ENCODE data around the gene EXD3. TPM values are rescaled to one million over a fixed set of nuclear protein-coding genes. Genes with fewer than 3 reads are reported as not detected.

EXD3 gene
- total and polyA plus RNA-seq, 9 of the 15 experiments (the other 6 are each of a cell fraction or from before 2014, with no cell fraction given), result 0.29 to 12.5 (median 3.9) TPM

GRCh38 chr9:137316012-137316981, 106.7 kb downstream of the EXD3 start (continued):
- TF ChIP-seq SNIP1 (IDR thresholded peaks at IDR 0.05; ENCODE audit: low read depth), result no peak
- TF ChIP-seq MITF (IDR thresholded peaks at IDR 0.05), result no peak
- no peak for TF ChIP-seq GATA2 (CRISPR knock-in tag; IDR thresholded peaks at IDR 0.05)
- no peak for TF ChIP-seq ZHX1 (conservative IDR thresholded peaks at IDR 0.05; ENCODE audit: low read length)
- TF ChIP-seq TCF7L2 (IDR thresholded peaks at IDR 0.05; ENCODE audit: low read depth, low read length), result no peak
- TF ChIP-seq HSF4 (CRISPR knock-in tag; IDR thresholded peaks at IDR 0.05; ENCODE audit: borderline replicate concordance), result no peak
- no peak for TF ChIP-seq ZNF354B (CRISPR knock-in tag; IDR thresholded peaks at IDR 0.05)
- no peak for TF ChIP-seq SMAD2 (IDR thresholded peaks at IDR 0.05; ENCODE audit: low read depth, low read length)
- no peak for TF ChIP-seq COPS2 (conservative IDR thresholded peaks at IDR 0.05)
- TF ChIP-seq TSC22D4 (tag; IDR thresholded peaks at IDR 0.05), result no peak
- peak; percentile 70; the same call in 1 of the 2 replicates for TF ChIP-seq ZNF436 (CRISPR knock-in tag; IDR thresholded peaks at IDR 0.05)
- no peak for TF ChIP-seq GTF2A2 (tag; IDR thresholded peaks at IDR 0.05)
- TF ChIP-seq CGGBP1 (CRISPR knock-in tag; IDR thresholded peaks at IDR 0.05), result no peak
- no peak for TF ChIP-seq ZNF280A (IDR thresholded peaks at IDR 0.05; ENCODE audit: low read depth, partially characterized antibody)
- no peak for TF ChIP-seq CBX8 (IDR thresholded peaks at IDR 0.05; ENCODE audit: borderline replicate concordance, extremely low read depth, low read depth, low read length, poor library complexity, severe bottlenecking)
- no peak for TF ChIP-seq EP300 (IDR thresholded peaks at IDR 0.05; ENCODE audit: low read length)
- TF ChIP-seq FOXM1 (IDR thresholded peaks at IDR 0.05; ENCODE audit: low read depth), result no peak; the same call in 1 of the 2 replicates
- peak; percentile 90 for TF ChIP-seq FOXM1 (CRISPR knock-in tag; IDR thresholded peaks at IDR 0.05; ENCODE audit: low read depth)
- TF ChIP-seq ELF4 (CRISPR knock-in tag; IDR thresholded peaks at IDR 0.05), result no peak
- TF ChIP-seq MYBL2 (IDR thresholded peaks at IDR 0.05; ENCODE audit: low read depth), result peak; percentile 94
- peak; percentile 90; the same call in 1 of the 2 replicates for TF ChIP-seq MYBL2 (CRISPR knock-in tag; IDR thresholded peaks at IDR 0.05; ENCODE audit: borderline replicate concordance)
